SK-N-SH (cell line): ENCODE measurements around the gene KANSL2. TPM values are rescaled to one million over a fixed set of nuclear protein-coding genes. Genes with fewer than 3 reads are reported as not detected.
A peak's percentile ranks its signal among the peaks of the same experiment; 100 is the strongest.

Experiments
- CHD2 ChIP-seq: fragments of 150-350 bp; IDR thresholded peaks from 2 replicates; pipeline ENCODE4 v1.6.1; 2018; ENCODE audit warnings: low read length; ENCODE audit not compliant: partially characterized antibody
- CTCF ChIP-seq: fragments of 200-600 bp; sonication (generic); IDR thresholded peaks from 2 replicates; pipeline ENCODE4 v1.6.1; 2017; ENCODE audit warnings: antibody characterized with exemption, mild to moderate bottlenecking, moderate library complexity
- ELF1 ChIP-seq: IDR thresholded peaks from 2 replicates; pipeline ENCODE4 v1.4.0; 2012
- EP300 ChIP-seq, 2 experiments: IDR thresholded peaks; 2 replicates each; pipeline versions ENCODE4 v1.4.0 to v1.6.1; 2012; ENCODE audit warnings: borderline replicate concordance in 1 of 2, low read depth in 1 of 2, low read length in 1 of 2
- FOXJ3 ChIP-seq: sonication (generic); formaldehyde crosslinking; IDR thresholded peaks from 2 replicates; pipeline ENCODE4 v1.5.1; 2020; ENCODE audit warnings: mild to moderate bottlenecking, missing genetic modification reagents
- FOXM1 ChIP-seq: IDR thresholded peaks from 2 replicates; pipeline ENCODE4 v1.4.0; 2012; ENCODE audit warnings: low read depth, mild to moderate bottlenecking
- GATA2 ChIP-seq: sonication (generic); formaldehyde crosslinking; IDR thresholded peaks from 2 replicates; pipeline ENCODE4 v1.5.0; 2020; ENCODE audit warnings: mild to moderate bottlenecking, missing genetic modification reagents
- IRF3 ChIP-seq: fragments of 150-350 bp; IDR thresholded peaks from 2 replicates; pipeline ENCODE4 v1.6.1; 2016; ENCODE audit warnings: mild to moderate bottlenecking, low read depth, low read length
- JUND ChIP-seq: IDR thresholded peaks from 2 replicates; pipeline ENCODE4 v1.4.0; 2012
- MXI1 ChIP-seq: IDR thresholded peaks from 2 replicates; pipeline ENCODE4 v1.6.1; 2012; ENCODE audit warnings: mild to moderate bottlenecking, low read depth, low read length, improper control_type of control experiment
- NFIC ChIP-seq: IDR thresholded peaks from 2 replicates; pipeline ENCODE4 v1.4.0; 2012; ENCODE audit warnings: borderline replicate concordance
- NRF1 ChIP-seq: IDR thresholded peaks from 2 replicates; pipeline ENCODE4 v1.6.1; 2012; ENCODE audit warnings: low read depth, mild to moderate bottlenecking, low read length
- PBX3 ChIP-seq: IDR thresholded peaks from 2 replicates; pipeline ENCODE4; 2012
- POLR2AphosphoS5 ChIP-seq: IDR thresholded peaks from 2 replicates; pipeline ENCODE4 v1.6.1; 2012; ENCODE audit warnings: low read depth, low read length
- RCOR1 ChIP-seq: fragments of 150-350 bp; IDR thresholded peaks from 2 replicates; pipeline ENCODE4 v1.6.1; 2017; ENCODE audit warnings: antibody characterized with exemption, low read length
- REST ChIP-seq: IDR thresholded peaks from 2 replicates; pipeline ENCODE4 v1.6.1; 2012; ENCODE audit warnings: mild to moderate bottlenecking, low read depth, low read length, moderate library complexity
- RXRA ChIP-seq: IDR thresholded peaks from 2 replicates; pipeline ENCODE4 v1.4.0; 2012; ENCODE audit warnings: low read depth, mild to moderate bottlenecking, borderline replicate concordance
- SIN3A ChIP-seq: IDR thresholded peaks from 2 replicates; pipeline ENCODE4 v1.6.1; 2012; ENCODE audit warnings: low read depth, mild to moderate bottlenecking, low read length, moderate library complexity, borderline replicate concordance
- SMC3 ChIP-seq: IDR thresholded peaks from 2 replicates; pipeline ENCODE4 v1.6.1; 2012; ENCODE audit warnings: low read depth, low read length, improper control_type of control experiment
- TAF1 ChIP-seq: IDR thresholded peaks from 2 replicates; pipeline ENCODE4 v1.6.1; 2012; ENCODE audit warnings: low read depth, mild to moderate bottlenecking, low read length, moderate library complexity, borderline replicate concordance
- USF2 ChIP-seq: fragments of 150-350 bp; IDR thresholded peaks from 2 replicates; pipeline ENCODE4 v1.6.1; 2017; ENCODE audit warnings: antibody characterized with exemption, low read length, low read depth, borderline replicate concordance
- YY1 ChIP-seq: IDR thresholded peaks from 2 replicates; pipeline ENCODE4 v1.4.0; 2012; ENCODE audit warnings: low read depth, mild to moderate bottlenecking
- ZBTB33 ChIP-seq: IDR thresholded peaks from 2 replicates; pipeline ENCODE4 v1.4.0; 2012; ENCODE audit warnings: low read depth, borderline replicate concordance
- polyA plus RNA-seq, 3 experiments: library from polyadenylated mRNA; depleted of rRNA; stranded (reverse); fragments of >200 nt; gene quantifications; 2 replicates each; pipeline ENCODE4 v1.2.3, GENCODE V29; 2012

KANSL2 gene
- polyA plus RNA-seq, 1 of the 3 experiments (the other 2 are of a cell fraction), result 32.8 TPM

- TF ChIP-seq IRF3 (no peak), REST (0 out of 2 replicates have a peak, but pooled peaks have one; percentile 33), GATA2 (no peak; the same call in 1 of the 2 replicates), NFIC (no peak), SIN3A (peak; percentile 31; the same call in 1 of the 2 replicates), FOXM1 (no peak), RXRA (no peak; the same call in 1 of the 2 replicates), POLR2AphosphoS5 (peak; percentile 80), USF2 (peak; percentile 92), ZBTB33 (peak; percentile 97), CHD2 (peak; percentile 99), FOXJ3 (CRISPR knock-in tag) (peak; percentile 52; the same call in 1 of the 2 replicates), MXI1 (peak; percentile 83; the same call in 1 of the 2 replicates), CTCF (peak; percentile 35; the same call in 1 of the 2 replicates), PBX3 (no peak), SMC3 (no peak), YY1 (no peak; the same call in 1 of the 2 replicates), TAF1 (peak; percentile 45; the same call in 1 of the 2 replicates), NRF1 (no peak), RCOR1 (peak; percentile 49; the same call in 1 of the 2 replicates), JUND (no peak), EP300 (IDR thresholded peaks at IDR 0.05; ENCODE audit: borderline replicate concordance in 1 of 2, low read depth in 1 of 2, low read length in 1 of 2) (no peak; a peak in 1 of 4 replicates), ELF1 (peak; percentile 94)
Observed at GRCh38 chr12:48716493-48717251, 34.6 kb upstream of the KANSL2 start, which contains the start of gene CCNT1 (continued).
